Mononuclear cell (primary cell): ENCODE data around the gene CALML5. TPM values are rescaled to one million over a fixed set of nuclear protein-coding genes. Genes with fewer than 3 reads are reported as not detected.

Experiments used
- H3K27me3 ChIP-seq: 2 replicates; pipeline ENCODE4 v1.6.0; 2011; ENCODE audit warnings: low read length, control low read depth; ENCODE audit not compliant: insufficient read depth
- H3K4me1 ChIP-seq: 2 replicates; pipeline ENCODE4 v1.5.1; 2011; ENCODE audit warnings: mild to moderate bottlenecking, low read length, control low read depth; ENCODE audit not compliant: insufficient read depth
- H3K4me3 ChIP-seq: 2 replicates; pipeline ENCODE4 v1.5.1; 2011; ENCODE audit warnings: mild to moderate bottlenecking, low read length, moderate library complexity
- H3K9me3 ChIP-seq: 2 replicates; pipeline ENCODE4 v1.5.1; 2011; ENCODE audit warnings: low read depth, mild to moderate bottlenecking, control low read depth, low read length
- total RNA-seq: library from RNA; depleted of rRNA; stranded (reverse); fragments of >200 nt; gene quantifications from one replicate; pipeline ENCODE4 v1.2.3, GENCODE V29; 2012

The CALML5 gene
- total RNA-seq, 1 donor = not detected

DNA sequence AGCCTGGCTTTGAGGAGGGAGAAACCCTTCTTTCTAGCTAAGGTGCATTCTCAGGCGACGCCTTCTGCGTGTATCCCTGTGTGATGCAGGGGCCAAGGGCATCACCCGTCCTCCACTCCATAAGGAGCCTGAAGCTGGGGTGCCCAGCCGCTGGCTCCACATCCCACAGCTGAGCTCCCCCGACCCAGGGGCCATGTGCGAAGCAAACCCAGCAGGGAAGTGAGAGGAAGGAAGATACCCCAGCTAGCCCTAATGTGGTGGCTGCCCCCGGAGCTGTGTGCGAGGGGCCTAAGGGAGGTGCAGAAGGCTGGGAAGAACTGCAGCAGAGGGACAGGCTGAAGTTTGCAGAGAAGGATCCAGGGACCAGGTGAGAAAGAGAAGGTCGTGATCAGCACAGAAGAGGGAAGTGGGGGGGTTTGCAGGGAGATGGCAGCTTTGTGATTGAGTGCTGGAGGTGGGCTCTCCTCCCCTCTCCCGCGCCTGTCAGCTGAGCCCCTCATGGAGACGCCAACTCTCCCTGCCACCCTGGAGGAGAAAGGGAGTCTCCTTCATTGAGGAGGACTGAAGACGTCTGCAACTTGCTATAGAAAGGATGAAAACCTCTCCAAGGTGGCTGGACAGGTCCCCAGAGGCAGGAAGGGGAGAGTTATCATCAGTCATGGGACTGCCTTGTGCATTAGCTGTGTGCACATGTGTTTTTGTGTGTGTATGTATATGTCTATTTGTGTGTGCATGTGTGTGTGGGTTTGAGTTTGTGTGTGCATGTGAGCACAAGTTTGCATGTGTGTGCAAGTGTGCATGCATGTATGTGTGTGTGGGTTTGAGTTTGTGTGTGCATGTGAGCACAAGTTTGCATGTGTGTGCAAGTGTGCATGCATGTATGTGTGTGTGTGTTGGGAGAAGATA, 3.5 kb upstream of the CALML5 start:
- no peaks in the 10 kb centered on the region for H3K4me1 ChIP-seq
- no peak overlapping the region for H3K4me3 ChIP-seq
- no peaks in the 10 kb centered on the region for H3K9me3 ChIP-seq
- no peaks in the 10 kb centered on the region for H3K27me3 ChIP-seq

DNA sequence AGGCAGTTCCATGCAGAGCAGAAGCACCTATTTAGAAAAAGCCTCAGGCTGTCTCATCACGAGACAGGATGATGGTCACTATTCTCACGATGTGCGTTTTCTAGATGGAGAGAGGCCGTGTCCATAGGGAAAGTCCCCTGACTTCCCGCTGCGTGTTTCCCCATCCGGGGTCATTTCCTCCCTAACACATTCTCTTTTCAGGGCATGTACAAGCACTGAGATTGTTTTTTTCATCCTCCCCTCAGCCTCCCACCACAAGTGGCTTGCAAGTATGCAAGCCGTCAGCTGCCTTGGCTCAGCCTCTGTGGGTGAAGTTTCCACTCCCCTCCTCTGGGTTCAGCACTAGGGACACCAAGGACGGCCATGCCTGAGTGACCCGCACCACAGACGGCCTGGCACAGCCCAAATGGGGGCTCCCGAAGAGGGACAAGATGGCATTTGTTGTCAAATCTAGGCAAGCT, 2.7 kb upstream of the CALML5 start:
- H3K4me1 ChIP-seq = no peaks in the 10 kb centered on the region
- H3K9me3 ChIP-seq = no peaks in the 10 kb centered on the region
- no peak overlapping the region for H3K4me3 ChIP-seq
- no peaks in the 10 kb centered on the region for H3K27me3 ChIP-seq

DNA sequence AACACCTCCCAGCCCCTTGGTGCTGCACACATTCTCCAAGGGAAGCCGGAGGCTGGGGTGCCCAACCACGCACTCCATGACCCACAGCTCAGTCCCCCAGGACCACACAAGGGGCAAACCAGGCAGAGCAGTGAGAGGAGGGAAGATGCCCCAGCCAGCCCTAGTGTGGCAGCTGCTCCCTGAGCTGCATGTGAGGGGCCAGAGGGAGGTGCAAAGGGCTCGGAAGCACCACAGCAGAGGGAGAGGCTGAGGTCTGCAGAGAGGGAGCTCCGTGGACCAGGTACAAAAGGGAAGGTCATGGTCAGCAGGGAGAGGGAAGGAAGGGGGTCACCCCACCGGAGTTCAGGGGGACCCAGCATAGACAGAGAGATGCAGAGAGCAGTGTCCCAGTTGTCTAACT, 1.5 kb upstream of the CALML5 start:
- Histone ChIP-seq H3K4me1 (no peaks in the 10 kb centered on the region), H3K4me3 (no peak overlapping the region), H3K9me3 (no peaks in the 10 kb centered on the region), H3K27me3 (no peaks in the 10 kb centered on the region)

DNA sequence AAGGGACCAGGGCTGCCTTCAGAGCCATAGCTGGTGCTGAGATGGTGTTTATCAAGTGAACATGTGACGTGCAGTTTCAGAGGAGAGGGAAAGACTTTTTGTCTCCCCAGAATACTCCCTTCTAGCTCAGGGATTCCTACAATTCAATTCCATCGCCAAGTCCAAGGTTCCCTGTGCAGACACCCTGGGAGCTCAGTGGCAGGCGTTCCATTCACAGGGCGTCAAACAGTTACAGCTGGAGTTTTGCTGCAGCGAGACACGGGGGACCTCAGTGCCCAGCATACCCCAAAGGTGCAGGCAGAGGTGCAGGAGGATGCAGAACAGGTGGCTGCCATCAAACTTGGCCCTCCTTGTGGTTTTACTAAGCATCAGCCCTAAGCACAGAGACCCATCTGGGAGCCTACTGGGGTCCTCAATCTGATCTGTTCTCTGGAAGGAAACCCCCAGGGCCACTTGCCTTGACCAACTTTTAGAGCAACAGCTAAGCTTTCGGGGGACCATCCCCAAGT, 846 bp upstream of the CALML5 start:
- Histone ChIP-seq H3K27me3 (no peaks in the 10 kb centered on the region), H3K4me3 (no peak overlapping the region), H3K4me1 (no peaks in the 10 kb centered on the region), H3K9me3 (no peaks in the 10 kb centered on the region)

DNA sequence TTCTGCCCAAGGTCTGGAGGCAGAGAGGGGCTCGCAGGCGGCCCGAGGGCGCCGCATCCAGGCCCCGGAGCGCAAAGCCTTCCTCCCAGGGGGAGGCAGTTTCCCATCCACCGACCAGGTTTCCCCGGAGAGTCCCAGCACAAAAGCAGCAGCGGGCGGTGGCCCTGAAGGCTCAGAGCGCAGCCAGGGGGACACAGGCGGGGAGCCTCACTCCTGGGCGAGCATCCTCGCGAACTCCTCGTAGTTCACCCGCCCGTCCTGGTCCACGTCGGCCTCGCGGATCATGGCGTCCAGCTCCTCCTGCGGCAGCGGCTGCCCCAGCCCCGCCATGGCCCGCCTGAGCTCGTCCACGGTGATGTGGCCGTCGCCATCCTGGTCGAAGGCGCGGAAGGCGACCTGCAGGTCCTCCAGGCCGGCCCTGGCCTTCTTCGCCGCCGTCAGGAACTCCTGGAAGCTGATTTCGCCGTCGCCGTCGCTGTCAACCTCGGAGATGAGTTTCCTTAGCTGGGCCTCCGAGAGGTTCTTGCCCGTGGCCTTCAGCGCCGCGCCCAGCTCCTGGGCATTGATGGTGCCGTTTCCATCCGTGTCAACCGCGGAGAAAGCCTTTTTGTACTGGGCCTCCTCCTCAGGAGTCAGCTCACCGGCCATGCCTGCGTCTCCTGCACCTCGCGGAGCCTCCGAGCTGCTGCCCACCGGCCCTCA, 428 bp downstream of the CALML5 start:
- no peaks in the 10 kb centered on the region for H3K9me3 ChIP-seq
- H3K4me3 ChIP-seq = no peak overlapping the region
- H3K27me3 ChIP-seq = no peaks in the 10 kb centered on the region
- H3K4me1 ChIP-seq = no peaks in the 10 kb centered on the region

DNA sequence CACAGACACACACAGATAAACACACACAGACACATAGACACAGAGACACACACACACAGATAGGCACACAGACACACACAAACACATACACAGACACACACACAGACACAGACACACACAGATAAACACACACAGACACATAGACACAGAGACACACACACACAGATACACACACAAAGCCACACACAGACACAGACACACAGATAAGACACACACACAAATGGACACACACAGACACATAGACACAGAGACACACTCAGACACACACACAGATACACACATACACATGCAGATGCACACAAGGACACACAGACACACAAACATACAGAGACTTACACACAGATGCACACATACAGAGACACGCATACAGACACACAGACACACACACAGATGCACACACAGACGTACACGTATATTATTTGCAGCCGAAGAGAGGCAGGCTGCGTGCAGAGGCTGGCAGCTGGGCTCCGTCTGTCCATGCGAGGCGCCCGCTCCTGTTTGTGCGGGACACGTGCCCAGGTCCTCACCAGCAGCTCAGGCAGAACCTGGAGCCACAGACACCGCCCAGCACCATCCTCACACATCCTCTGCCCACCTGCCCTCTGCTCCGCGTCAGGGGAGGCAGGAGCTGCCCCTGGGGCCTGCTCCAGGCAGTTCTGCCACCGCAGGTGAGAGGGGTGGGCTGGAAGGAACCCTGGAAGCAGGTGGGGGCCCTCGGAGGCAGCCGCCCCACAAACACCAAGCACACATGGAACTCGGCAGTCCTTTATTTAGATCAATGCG, 1.2 kb downstream of the CALML5 start:
- Histone ChIP-seq H3K4me3 (no peak overlapping the region), H3K4me1 (no peaks in the 10 kb centered on the region), H3K9me3 (no peaks in the 10 kb centered on the region), H3K27me3 (no peaks in the 10 kb centered on the region)

DNA sequence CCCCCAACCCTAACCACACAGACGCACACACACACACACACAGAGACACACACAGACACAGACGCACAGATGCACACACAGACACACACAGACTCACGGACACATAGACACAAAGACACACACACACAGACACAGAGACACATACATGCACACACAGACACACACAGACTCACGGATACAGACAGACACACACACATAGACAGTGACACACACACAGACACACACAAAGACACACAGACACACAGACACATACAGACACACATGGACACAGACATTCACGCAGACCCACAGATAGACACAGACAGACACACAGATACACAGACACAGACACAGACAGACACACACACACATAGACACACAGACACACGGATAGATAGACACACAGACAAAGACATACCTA, 2.1 kb downstream of the CALML5 start:
- H3K4me1 ChIP-seq = no peaks in the 10 kb centered on the region
- H3K4me3 ChIP-seq = no peak overlapping the region
- no peaks in the 10 kb centered on the region for H3K27me3 ChIP-seq
- H3K9me3 ChIP-seq = no peaks in the 10 kb centered on the region

DNA sequence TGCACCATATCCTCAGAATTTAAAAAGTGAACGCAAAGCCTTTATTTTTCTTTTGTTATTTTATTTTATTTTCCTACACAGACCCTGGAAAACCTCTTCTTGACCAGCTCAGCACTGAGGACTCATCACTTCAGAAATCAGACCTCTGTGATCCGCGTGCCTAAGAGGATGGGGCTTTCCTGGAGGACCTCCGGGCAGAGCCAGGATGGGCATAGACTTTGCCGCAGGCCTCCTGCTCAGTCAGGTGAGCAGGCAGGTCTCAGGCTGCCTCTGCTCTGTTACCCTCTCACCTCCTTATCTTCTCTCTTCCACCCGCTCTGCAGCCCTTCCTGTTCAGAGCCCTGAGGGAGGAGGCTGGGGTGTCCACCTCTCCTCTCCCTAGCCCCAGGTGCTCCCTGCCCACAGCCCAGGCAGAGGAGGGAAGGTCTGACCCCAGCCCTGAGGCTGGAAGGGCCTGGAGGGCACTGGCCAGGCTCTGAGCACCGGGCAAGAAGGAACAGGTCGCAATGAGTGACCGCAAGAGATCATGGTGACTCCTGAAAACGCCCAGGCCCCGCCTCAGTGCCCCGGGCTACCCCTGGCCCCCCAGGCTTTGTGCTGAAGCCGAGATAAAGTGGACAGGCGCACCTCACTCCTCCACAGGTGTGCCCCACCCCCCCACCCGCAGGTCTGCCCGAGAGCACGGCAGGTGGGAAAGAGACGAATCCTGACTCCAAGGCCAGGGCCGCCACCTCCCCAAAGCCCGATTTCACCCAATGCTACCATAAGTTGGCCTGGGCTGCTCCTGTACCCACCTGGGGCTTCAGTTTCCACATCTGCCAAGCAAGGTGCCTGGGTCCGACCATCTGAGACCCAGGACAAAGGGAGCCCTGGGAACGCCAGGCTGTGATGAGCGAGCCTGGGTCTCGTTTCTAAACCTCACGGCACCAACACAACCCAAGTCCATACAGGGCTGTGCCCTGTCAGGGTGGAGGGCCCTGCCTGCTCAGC, 2.8 kb downstream of the CALML5 start:
- Histone ChIP-seq H3K27me3 (no peaks in the 10 kb centered on the region), H3K4me3 (no peak overlapping the region), H3K9me3 (no peaks in the 10 kb centered on the region), H3K4me1 (no peaks in the 10 kb centered on the region)

DNA sequence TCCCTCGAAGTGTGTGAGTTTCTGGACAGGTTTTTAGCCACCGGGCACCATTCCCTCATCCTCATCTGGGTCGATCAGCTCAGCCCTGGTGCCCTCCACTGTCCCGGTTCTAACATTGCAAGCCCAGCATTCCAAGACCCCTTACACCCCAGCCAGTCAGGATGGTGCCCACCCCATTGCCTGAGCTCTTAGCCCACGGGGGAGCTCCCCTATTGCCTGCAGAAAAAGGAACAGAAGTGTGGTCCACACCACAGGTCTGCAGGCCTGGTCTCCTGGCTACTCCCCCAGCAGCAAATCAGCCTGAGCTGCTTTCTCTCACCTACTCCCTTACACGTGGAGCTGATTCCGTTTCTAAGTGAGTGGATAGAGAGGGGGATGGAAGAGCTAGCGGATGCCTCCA, 4.8 kb downstream of the CALML5 start:
- Histone ChIP-seq H3K9me3 (no peaks in the 10 kb centered on the region), H3K4me1 (no peaks in the 10 kb centered on the region), H3K4me3 (no peak overlapping the region), H3K27me3 (no peaks in the 10 kb centered on the region)

DNA sequence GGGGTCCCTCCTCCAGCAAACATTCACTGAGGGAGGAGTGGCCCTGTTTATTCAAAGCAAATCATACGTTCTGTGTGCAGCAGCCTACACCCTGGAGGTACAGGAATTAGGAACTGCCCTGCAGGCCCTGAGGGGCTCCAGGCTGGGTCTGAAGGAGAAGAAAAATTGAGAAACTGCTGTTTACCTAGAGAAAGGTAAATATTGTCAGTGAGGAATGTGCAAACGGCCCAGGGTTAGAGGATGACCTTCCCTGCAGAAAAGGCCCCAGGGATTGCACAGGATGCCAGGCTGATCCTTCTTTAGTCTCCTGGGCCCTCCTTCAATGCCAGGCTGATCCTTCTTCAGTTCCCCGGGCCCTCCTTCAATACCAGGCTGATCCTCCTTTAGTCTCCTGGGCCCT, 5.7 kb downstream of the CALML5 start:
- Histone ChIP-seq H3K27me3 (no peaks in the 10 kb centered on the region), H3K9me3 (no peaks in the 10 kb centered on the region), H3K4me1 (no peaks in the 10 kb centered on the region), H3K4me3 (no peak overlapping the region)

DNA sequence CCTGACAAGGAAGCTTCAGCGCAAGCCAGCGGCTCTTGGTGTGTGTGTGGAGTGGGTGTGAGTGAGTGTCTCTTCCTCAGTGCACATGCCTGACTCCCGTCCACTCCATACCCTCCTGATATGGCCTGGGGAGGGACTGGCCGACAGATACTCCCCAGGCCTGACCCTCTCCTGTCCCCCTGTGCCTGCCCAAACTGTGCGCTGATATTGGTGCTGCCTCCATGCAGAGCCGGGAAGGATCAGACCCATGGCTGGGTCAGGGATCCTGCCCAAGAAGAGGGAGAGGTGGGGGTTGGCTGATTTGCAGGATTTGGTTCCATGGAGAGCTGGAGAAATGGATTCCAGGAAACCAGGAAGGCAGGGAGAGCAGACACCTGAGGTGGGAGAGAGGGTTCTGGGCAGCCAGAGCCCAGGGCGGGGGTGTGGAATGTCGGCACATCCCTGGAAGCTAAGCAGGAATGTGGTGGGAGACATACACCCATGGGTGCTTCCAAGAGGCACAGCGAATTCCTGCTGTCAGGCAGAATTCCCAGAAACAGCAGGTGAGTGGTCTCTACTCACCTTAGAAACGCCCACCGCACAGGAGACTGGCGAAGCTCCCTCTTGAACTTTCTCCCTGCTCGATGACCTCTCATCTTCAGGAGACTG, 6.3 kb downstream of the CALML5 start:
- Histone ChIP-seq H3K9me3 (no peaks in the 10 kb centered on the region), H3K4me3 (no peak overlapping the region), H3K27me3 (no peaks in the 10 kb centered on the region), H3K4me1 (no peaks in the 10 kb centered on the region)

DNA sequence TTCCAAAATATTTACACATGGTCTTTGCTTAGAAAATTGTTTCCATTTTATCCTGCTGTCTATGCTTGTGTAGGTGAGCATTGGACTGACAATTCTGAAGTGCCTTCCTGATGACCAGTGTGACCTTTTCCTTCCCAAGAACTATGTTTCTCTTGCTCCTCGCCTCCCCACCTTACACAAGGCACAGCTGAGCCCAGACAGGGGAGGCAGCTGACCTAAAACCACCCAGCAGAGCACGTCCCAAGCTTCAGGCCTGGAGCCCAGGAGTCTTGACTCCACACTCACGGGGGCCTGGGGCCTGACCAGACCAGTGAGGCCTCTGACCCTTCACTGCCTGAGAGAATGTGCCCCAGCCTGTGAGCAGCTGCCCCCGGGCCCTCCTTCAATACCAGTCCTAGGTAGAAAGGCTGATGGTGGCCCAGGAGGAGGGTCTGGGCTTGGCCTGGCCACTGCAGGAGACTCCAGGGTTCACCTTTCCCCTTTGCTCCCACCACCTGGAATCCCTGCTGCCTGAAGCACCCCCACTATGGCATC, 7.0 kb downstream of the CALML5 start:
- no peaks in the 10 kb centered on the region for H3K4me1 ChIP-seq
- H3K9me3 ChIP-seq = no peaks in the 10 kb centered on the region
- H3K4me3 ChIP-seq = no peak overlapping the region
- no peaks in the 10 kb centered on the region for H3K27me3 ChIP-seq

DNA sequence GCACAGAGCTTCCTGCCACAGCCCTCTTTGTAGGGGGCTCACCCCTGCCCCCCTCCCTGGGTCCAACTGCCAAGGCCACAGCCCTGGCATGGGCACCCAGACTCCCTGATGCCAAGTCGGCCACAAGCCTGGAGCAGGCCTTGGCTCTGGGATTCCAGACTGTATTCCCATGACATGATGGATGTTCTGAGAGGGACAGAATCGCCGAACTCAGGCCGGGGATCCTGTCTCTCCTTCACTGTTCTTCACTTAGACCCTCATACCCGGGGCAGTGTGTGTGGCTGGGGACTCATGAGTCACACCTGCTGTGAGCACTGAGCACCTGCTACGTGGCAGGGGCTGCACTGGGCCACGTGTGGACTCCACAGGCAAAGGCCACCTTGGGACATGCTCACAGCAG, 7.9 kb downstream of the CALML5 start:
- Histone ChIP-seq H3K4me3 (no peak overlapping the region), H3K27me3 (no peaks in the 10 kb centered on the region), H3K4me1 (no peaks in the 10 kb centered on the region), H3K9me3 (no peaks in the 10 kb centered on the region)
